IMR-90 (cell line): ENCODE measurements around the gene DOLPP1. TPM values are rescaled to one million over a fixed set of nuclear protein-coding genes. Genes with fewer than 3 reads are reported as not detected.

Source experiments
- CTCF ChIP-seq: conservative IDR thresholded peaks from 2 replicates; pipeline ENCODE4 v1.5.1; 2012; ENCODE audit warnings: mild to moderate bottlenecking, low read depth, low read length, improper control_type of control experiment
- RCOR1 ChIP-seq: IDR thresholded peaks from 2 replicates; pipeline ENCODE4 v1.6.1; 2012; ENCODE audit warnings: mild to moderate bottlenecking, low read length, improper control_type of control experiment; ENCODE audit not compliant: insufficient replicate concordance
- polyA plus RNA-seq, 3 experiments: library from polyadenylated mRNA; depleted of rRNA; stranded (reverse); fragments of >200 nt; gene quantifications; 2 replicates each; pipeline ENCODE4 v1.2.3, GENCODE V29; 2012; ENCODE audit warnings: low replicate concordance in 1 of 3
- total RNA-seq: library from RNA; depleted of rRNA; stranded (reverse); fragments of >200 nt; gene quantifications from 2 replicates; pipeline ENCODE4 v1.2.3, GENCODE V29; 2012

DOLPP1 gene
- total and polyA plus RNA-seq, 2 of the 4 experiments (the other 2 are of a cell fraction): 7.0 to 16.5 TPM

GRCh38 chr9:129139233-129139992, 58.5 kb downstream of the DOLPP1 start (continued):
- peak; percentile 93 for TF ChIP-seq CTCF
- TF ChIP-seq RCOR1: no peak
